NCI-H2081 treated with DMSO at 0.1 percent for 48 hours (cell line): ENCODE results near the gene NOL12.
"Not testable (repeated sequence)": the region's sequence is repeated elsewhere in the genome, so short reads cannot be mapped to it uniquely, and the experiment has no call there.

ENCODE experiments used
- DNase-seq: peaks from one replicate; lab custom pipeline; 2025; lab: John Stamatoyannopoulos, UW

The NOL12 gene

GRCh38 chr22:37713761-37714160, 27.6 kb downstream of the NOL12 start:
- no peak for DNase-seq

GRCh38 chr22:37714634-37715033, 28.5 kb downstream of the NOL12 start:
- no peak for DNase-seq

- no peak for DNase-seq
Measured at GRCh38 chr22:37715760-37716159, 29.6 kb downstream of the NOL12 start.

GRCh38 chr22:37716708-37717107, 30.6 kb downstream of the NOL12 start:
- no peak for DNase-seq

- not testable (repeated sequence) for DNase-seq
Measured at GRCh38 chr22:37717235-37717634, 31.1 kb downstream of the NOL12 start.

- not testable (repeated sequence) for DNase-seq
Measured at GRCh38 chr22:37717746-37718305, 31.7 kb downstream of the NOL12 start.

- DNase-seq: no peak
Measured at GRCh38 chr22:37725551-37726240, 39.6 kb downstream of the NOL12 start.

GRCh38 chr22:37726241-37726887, 40.2 kb downstream of the NOL12 start:
- no peak for DNase-seq

- no peak for DNase-seq
Measured at GRCh38 chr22:37728620-37729019, 42.5 kb downstream of the NOL12 start.

- DNase-seq: no peak
Measured at GRCh38 chr22:37731804-37732471, 45.8 kb downstream of the NOL12 start.

GRCh38 chr22:37732699-37733607, 46.8 kb downstream of the NOL12 start:
- DNase-seq: no peak

- DNase-seq: no peak
Measured at GRCh38 chr22:37733625-37734401, 47.7 kb downstream of the NOL12 start.

GRCh38 chr22:37734402-37734700, 48.2 kb downstream of the NOL12 start:
- no peak for DNase-seq

- DNase-seq: no peak
Measured at GRCh38 chr22:37734964-37735451, 48.9 kb downstream of the NOL12 start.

GRCh38 chr22:37739035-37739434, 52.9 kb downstream of the NOL12 start:
- DNase-seq: no peak

- no peak for DNase-seq
Measured at GRCh38 chr22:37739611-37740049, 53.5 kb downstream of the NOL12 start.

GRCh38 chr22:37740455-37741311, 54.5 kb downstream of the NOL12 start:
- DNase-seq: no peak

GRCh38 chr22:37741312-37741795, 55.2 kb downstream of the NOL12 start:
- DNase-seq: no peak

- no peak for DNase-seq
Measured at GRCh38 chr22:37742376-37743171, 56.4 kb downstream of the NOL12 start.
